GM12878 (cell line): ENCODE measurements around the gene TTYH3. TPM values are rescaled to one million over a fixed set of nuclear protein-coding genes. Genes with fewer than 3 reads are reported as not detected.

ENCODE experiments used
- ATAC-seq: fragments of 200-7000 bp; cut with Tn5 transposase; 3 replicates; pipeline ENCODE4 v1.9.1; 2020; ENCODE audit warnings: mild to moderate bottlenecking, moderate library complexity
- BruUV-seq: library from RNA; stranded (reverse); fragments of 400-500 nt; replicated peaks from 2 replicates; lab custom pipeline; 2021; lab: Mats Ljungman, UMichigan
- CTCF ChIA-PET: fragments of 300-600 bp; sonication (Branson Sonifier 250); formaldehyde crosslinking; extraction: SDS; loops from one replicate; lab custom pipeline; 2021; ENCODE audit warnings: inconsistent platforms; lab: Yijun Ruan, JAX
- POLR2A ChIA-PET: fragments of 350-600 bp; formaldehyde crosslinking; extraction: SDS; loops from one replicate; lab custom pipeline; 2021; ENCODE audit warnings: inconsistent platforms; lab: Charles Lee
- RAD21 ChIA-PET: fragments of 300-600 bp; sonication (Branson Sonifier 250); formaldehyde crosslinking; loops from one replicate; lab custom pipeline; 2023; ENCODE audit warnings: antibody characterized with exemption; ENCODE audit not compliant: unreplicated experiment; lab: Charles Lee
- SMC1A ChIA-PET: fragments of 300-600 bp; sonication (Branson Sonifier 250); formaldehyde crosslinking; loops from one replicate; lab custom pipeline; 2023; ENCODE audit not compliant: unreplicated experiment, uncharacterized antibody; lab: Charles Lee
- DNase-seq: peaks from one replicate; pipeline ENCODE4 v3.0.0-alpha.2; 2011; ENCODE audit warnings: low read depth, low spot score
- FAIRE-seq: peaks from 3 replicates; lab custom pipeline; 2011; peaks lifted over from hg19 to GRCh38; lab: Jason Lieb, UNC
- H2AFZ ChIP-seq: 2 replicates; pipeline ENCODE4 v1.6.0; 2011; ENCODE audit warnings: low read depth, low read length, control low read depth; ENCODE audit not compliant: control insufficient read depth
- H3K27ac ChIP-seq: 2 replicates; pipeline ENCODE4 v1.5.1; 2011; ENCODE audit warnings: control low read depth; ENCODE audit not compliant: control insufficient read depth, insufficient read depth
- H3K27me3 ChIP-seq, 2 experiments: replicated peaks in 1 of 2; 2 replicates each; pipeline versions ENCODE4 v1.6.0 to v1.6.1; 2011; ENCODE audit warnings: low read length in 1 of 2; ENCODE audit not compliant: control insufficient read depth in 2 of 2, insufficient read depth in 2 of 2
- H3K36me3 ChIP-seq, 2 experiments: 2 replicates each; pipeline ENCODE4 v1.5.1; 2011; ENCODE audit warnings: low read length in 1 of 2; ENCODE audit not compliant: control insufficient read depth in 2 of 2, insufficient read depth in 2 of 2
- H3K4me1 ChIP-seq: 2 replicates; pipeline ENCODE4 v1.6.1; 2011; ENCODE audit warnings: mild to moderate bottlenecking, low read length, moderate library complexity, mixed read lengths; ENCODE audit not compliant: control insufficient read depth, insufficient read depth
- H3K4me2 ChIP-seq: 2 replicates; pipeline ENCODE4 v1.6.0; 2011; ENCODE audit warnings: control low read depth; ENCODE audit not compliant: control insufficient read depth, insufficient read depth
- H3K4me3 ChIP-seq: fragments of 200-600 bp; sonication (generic); 2 replicates; pipeline ENCODE4 v1.5.1; 2016
- H3K79me2 ChIP-seq: 2 replicates; pipeline ENCODE4 v1.6.0; 2011; ENCODE audit warnings: low read length; ENCODE audit not compliant: control insufficient read depth, insufficient read depth
- H3K9ac ChIP-seq: 2 replicates; pipeline ENCODE4 v1.8.0; 2011; ENCODE audit warnings: low read length, control low read depth, mixed read lengths; ENCODE audit not compliant: control insufficient read depth, insufficient read depth
- H3K9me3 ChIP-seq: replicated peaks from 3 replicates; pipeline ENCODE4 v1.5.1; 2011; ENCODE audit warnings: mild to moderate bottlenecking, low read length; ENCODE audit not compliant: control insufficient read depth, insufficient read depth
- H4K20me1 ChIP-seq: 2 replicates; pipeline ENCODE4 v1.6.0; 2011; ENCODE audit not compliant: control insufficient read depth, insufficient read depth
- BMI1 ChIP-seq: fragments of 450-650 bp; IDR thresholded peaks from 2 replicates; pipeline ENCODE4 v1.6.1; 2016; ENCODE audit warnings: mild to moderate bottlenecking, moderate library complexity, borderline replicate concordance
- BRCA1 ChIP-seq: IDR thresholded peaks from 2 replicates; pipeline ENCODE4 v1.6.1; 2011; ENCODE audit warnings: low read depth, low read length, improper control_type of control experiment
- CHD1 ChIP-seq: IDR thresholded peaks from 2 replicates; pipeline ENCODE4 v1.6.1; 2012; ENCODE audit warnings: low read depth, low read length, improper control_type of control experiment
- E4F1 ChIP-seq: fragments of 450-650 bp; IDR thresholded peaks from 2 replicates; pipeline ENCODE4 v1.6.1; 2018; ENCODE audit warnings: borderline replicate concordance, mild to moderate bottlenecking; ENCODE audit not compliant: partially characterized antibody
- ETV6 ChIP-seq, 2 experiments: fragments of 450-650 bp in 1 of 2; IDR thresholded peaks in 1 of 2; conservative IDR thresholded peaks in 1 of 2; 2 replicates each; pipeline ENCODE4 v1.6.1; 2014; ENCODE audit warnings: antibody characterized with exemption in 1 of 2, borderline replicate concordance in 1 of 2, low read depth in 1 of 2, mild to moderate bottlenecking in 1 of 2, moderate library complexity in 1 of 2
- HDAC6 ChIP-seq: fragments of 200-600 bp; sonication (generic); IDR thresholded peaks from one replicate; pipeline ENCODE4 v1.8.0; 2017; ENCODE audit warnings: antibody characterized with exemption; ENCODE audit not compliant: unreplicated experiment
- HDGF ChIP-seq: fragments of 450-650 bp; IDR thresholded peaks from 2 replicates; pipeline ENCODE4 v1.6.1; 2016; ENCODE audit warnings: antibody characterized with exemption
- NRF1 ChIP-seq: conservative IDR thresholded peaks from 2 replicates; pipeline ENCODE4 v1.6.1; 2011; ENCODE audit warnings: mild to moderate bottlenecking, low read depth, low read length, improper control_type of control experiment
- RAD51 ChIP-seq: fragments of 450-650 bp; IDR thresholded peaks from 2 replicates; pipeline ENCODE4 v1.6.1; 2016; ENCODE audit warnings: moderate library complexity, mild to moderate bottlenecking, inconsistent platforms
- SPI1 ChIP-seq: IDR thresholded peaks from 2 replicates; pipeline ENCODE4 v1.6.1; 2011; ENCODE audit warnings: low read depth, mild to moderate bottlenecking, low read length, moderate library complexity, borderline replicate concordance; ENCODE audit not compliant: insufficient read depth
- SREBF2 ChIP-seq: IDR thresholded peaks from 2 replicates; pipeline ENCODE4 v1.6.1; 2012; ENCODE audit warnings: mild to moderate bottlenecking, low read length
- SUPT20H ChIP-seq: IDR thresholded peaks from 2 replicates; pipeline ENCODE4 v1.6.1; 2011; ENCODE audit warnings: low read depth, mild to moderate bottlenecking, low read length, moderate library complexity, borderline replicate concordance; ENCODE audit not compliant: control insufficient read depth
- WRNIP1 ChIP-seq: IDR thresholded peaks from 2 replicates; pipeline ENCODE4 v1.6.1; 2011; ENCODE audit warnings: low read depth, low read length, improper control_type of control experiment, borderline replicate concordance
- ZNF687 ChIP-seq: fragments of 450-650 bp; IDR thresholded peaks from 2 replicates; pipeline ENCODE4 v1.6.1; 2017; ENCODE audit warnings: mild to moderate bottlenecking, moderate library complexity
- ZSCAN29 ChIP-seq: fragments of 450-650 bp; IDR thresholded peaks from 2 replicates; pipeline ENCODE4 v1.6.1; 2017; ENCODE audit warnings: mild to moderate bottlenecking, moderate library complexity
- WGBS: methylation state at CpG from one replicate; pipeline ENCODE4 v1.1.6; 2016; ENCODE audit warnings: low lambda C conversion rate; ENCODE audit not compliant: insufficient replicate concordance, insufficient coverage; ENCODE audit errors: missing lambda C conversion rate; 5-methylcytosine and 5-hydroxymethylcytosine counted together
- in situ Hi-C: fragments of 300-500 bp; cut with MboI; formaldehyde crosslinking; loops from 9 replicates; pipeline ENCODE4 v1.14.3; 2018; ENCODE audit warnings: mixed read lengths
- intact Hi-C: fragments of 100-400 bp; cut with micrococcal nuclease; formaldehyde crosslinking; loops from one replicate; pipeline ENCODE4 v1.14.2; 2022; ENCODE audit not compliant: unreplicated experiment
- polyA plus RNA-seq, 11 experiments: library from polyadenylated mRNA; depleted of rRNA in 4 of 11; unstranded in 6 of 11; stranded (reverse) in 5 of 11; fragments of >200 nt; fragmentation: Nextera tagmentation in 4 of 11; fragmentation: Illumina TruSeq in 1 of 11; extraction: Ambion mirVana in 4 of 11; extraction: Trizol in 1 of 11; gene quantifications; 1 replicate in 1 of 11; 2 replicates in 10 of 11; pipeline versions ENCODE4 v1.2.1 to v1.2.3, GENCODE V29; 2011 to 2016; ENCODE audit warnings: inconsistent platforms in 2 of 11, missing spikeins in 2 of 11, low read depth in 1 of 11
- total RNA-seq, 4 experiments: library from RNA; depleted of rRNA in 3 of 4; stranded (reverse); fragments of >200 nt in 3 of 4; fragmentation: Illumina TruSeq in 1 of 4; extraction: Trizol in 1 of 4; gene quantifications; 2 replicates each; pipeline versions ENCODE4 v1.2.1 to v1.2.3, GENCODE V29; 2013 to 2021
- TF ChIP-seq, protein P1 (sequence below): IDR thresholded peaks from 2 replicates; pipeline ENCODE4 v1.6.1; 2011; ENCODE audit warnings: low read depth, low read length, improper control_type of control experiment, borderline replicate concordance

TTYH3 gene
- total and polyA plus RNA-seq, 10 of the 15 experiments (the other 5 are each of a cell fraction or from before 2014, with no cell fraction given): 0.79 to 71.4 (median 10.5) TPM

- ATAC-seq: no peak; the same call in 1 of the 3 replicates
- in situ Hi-C loops (no loop called here), intact Hi-C loops (no loop called here)
- CTCF ChIA-PET: interaction anchor here (1.4 to 1.8 kb wide), 2 partner anchors 46 to 145 kb away, joined by 4 to 6 read pairs; no protein-coding TSS in a partner anchor
- SMC1A ChIA-PET: interaction anchor here (1.1 kb wide), 1 partner anchor 97 kb away, joined by 3 read pairs; no protein-coding TSS in a partner anchor
- Histone ChIP-seq H3K27me3 (no peaks in the 10 kb centered on the region), H3K36me3 (no peaks in the 10 kb centered on the region), H3K27ac (no peak overlapping the region), H3K9ac (no peak overlapping the region), H3K4me1 (peaks cover 10% of the 10 kb centered on the region), H3K4me3 (no peak overlapping the region), H3K9me3 (no peaks in the 10 kb centered on the region), H3K4me2 (no peak overlapping the region), H4K20me1 (no peaks in the 10 kb centered on the region), H3K79me2 (no peaks in the 10 kb centered on the region), H2AFZ (no peak overlapping the region)
- DNase-seq: no peak
- no peak for FAIRE-seq
- 77% methylated on average over 19 of the region's 19 CpGs for WGBS
- RAD21 ChIA-PET: no interaction called here
- BruUV-seq: no TSS peak
- POLR2A ChIA-PET: interaction anchor here (1.6 kb wide), 1 partner anchor 143 kb away, joined by 4 read pairs; no protein-coding TSS in a partner anchor
- TF ChIP-seq SPI1 (no peak), NRF1 (no peak), HDGF (no peak), BRCA1 (no peak), ZSCAN29 (no peak), ZNF687 (no peak), ETV6 (conservative IDR thresholded peaks at IDR 0.05 in 1 of 2, IDR thresholded peaks at IDR 0.05 in 1 of 2; ENCODE audit: borderline replicate concordance in 1 of 2, low read depth in 1 of 2) (no peak), HDAC6 (no peak), BMI1 (no peak), E4F1 (no peak), SREBF2 (no peak), CHD1 (no peak), RAD51 (no peak), SUPT20H (no peak), WRNIP1 (no peak)
- TF ChIP-seq, protein P1, sequence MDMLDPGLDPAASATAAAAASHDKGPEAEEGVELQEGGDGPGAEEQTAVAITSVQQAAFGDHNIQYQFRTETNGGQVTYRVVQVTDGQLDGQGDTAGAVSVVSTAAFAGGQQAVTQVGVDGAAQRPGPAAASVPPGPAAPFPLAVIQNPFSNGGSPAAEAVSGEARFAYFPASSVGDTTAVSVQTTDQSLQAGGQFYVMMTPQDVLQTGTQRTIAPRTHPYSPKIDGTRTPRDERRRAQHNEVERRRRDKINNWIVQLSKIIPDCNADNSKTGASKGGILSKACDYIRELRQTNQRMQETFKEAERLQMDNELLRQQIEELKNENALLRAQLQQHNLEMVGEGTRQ: no peak
Measured at GRCh38 chr7:2613098-2613930, 18.5 kb upstream of the TTYH3 start.
